HepG2 (cell line): ENCODE results near the gene ASB16. TPM values are rescaled to one million over a fixed set of nuclear protein-coding genes. Genes with fewer than 3 reads are reported as not detected.

Experiments used
- AGO2 ChIP-seq: fragments of 200-400 bp; formaldehyde crosslinking; optimal IDR thresholded peaks from 2 replicates; pipeline ENCODE3; 2017; ENCODE audit warnings: mild to moderate bottlenecking, low read depth, low read length, moderate library complexity
- CEBPB ChIP-seq: IDR thresholded peaks from 2 replicates; pipeline ENCODE4 v1.6.1; 2011; ENCODE audit warnings: low read depth, low read length, improper control_type of control experiment, borderline replicate concordance
- MYNN ChIP-seq: sonication (generic); formaldehyde crosslinking; IDR thresholded peaks from 2 replicates; pipeline ENCODE4 v1.4.0; 2020; ENCODE audit warnings: mild to moderate bottlenecking, low read depth, missing genetic modification reagents
- ONECUT2 ChIP-seq: sonication (generic); formaldehyde crosslinking; IDR thresholded peaks from 2 replicates; pipeline ENCODE4 v1.4.0; 2020; ENCODE audit warnings: missing genetic modification reagents
- RBFOX2 ChIP-seq: fragments of 200-400 bp; formaldehyde crosslinking; IDR thresholded peaks from 2 replicates; pipeline ENCODE4 v1.6.1; 2017; ENCODE audit warnings: low read depth, mild to moderate bottlenecking, low read length
- SATB2 ChIP-seq: sonication (generic); formaldehyde crosslinking; IDR thresholded peaks from 2 replicates; pipeline ENCODE4 v1.5.0; 2020; ENCODE audit warnings: missing genetic modification reagents
- SMC3 ChIP-seq: IDR thresholded peaks from 2 replicates; pipeline ENCODE4 v1.6.1; 2011; ENCODE audit warnings: low read length, improper control_type of control experiment
- ZKSCAN8 ChIP-seq: IDR thresholded peaks from 2 replicates; pipeline ENCODE4 v1.6.1; 2016; ENCODE audit warnings: borderline replicate concordance, missing genetic modification reagents, missing compliant biosample characterization
- ZNF124 ChIP-seq: sonication (generic); formaldehyde crosslinking; IDR thresholded peaks from 2 replicates; pipeline ENCODE4 v1.4.0; 2020; ENCODE audit warnings: missing genetic modification reagents
- ZNF382 ChIP-seq: sonication (generic); formaldehyde crosslinking; IDR thresholded peaks from 2 replicates; pipeline ENCODE4 v1.5.0; 2020; ENCODE audit warnings: missing genetic modification reagents, mild to moderate bottlenecking, borderline replicate concordance
- ZNF850 ChIP-seq: sonication (generic); formaldehyde crosslinking; conservative IDR thresholded peaks from 2 replicates; pipeline ENCODE4 v1.9.0; 2021; ENCODE audit warnings: mild to moderate bottlenecking, missing genetic modification reagents
- polyA plus RNA-seq, 8 experiments: library from polyadenylated mRNA; depleted of rRNA in 3 of 8; stranded (reverse) in 7 of 8; unstranded in 1 of 8; fragments of >200 nt; fragmentation: Illumina TruSeq in 4 of 8; extraction: Trizol in 4 of 8; gene quantifications; 2 replicates each; pipeline versions ENCODE4 v1.2.1 to v1.2.3, GENCODE V29; 2011 to 2016; ENCODE audit warnings: low read depth in 4 of 8, missing spikeins in 1 of 8, mixed read lengths in 1 of 8; ENCODE audit not compliant: insufficient read depth in 1 of 8
- total RNA-seq, 5 experiments: library from RNA; depleted of rRNA; stranded (reverse); fragments of >200 nt; fragmentation: Illumina TruSeq; extraction: Trizol; gene quantifications; 2 replicates each; pipeline ENCODE4 v1.2.3, GENCODE V29; 2016; ENCODE audit warnings: low read depth in 1 of 5
- TF ChIP-seq, protein P1 (sequence below): sonication (generic); formaldehyde crosslinking; IDR thresholded peaks from 2 replicates; pipeline ENCODE4 v1.5.1; 2020; ENCODE audit warnings: mild to moderate bottlenecking, missing genetic modification reagents
- TF ChIP-seq, protein P2 (sequence below): sonication (generic); formaldehyde crosslinking; IDR thresholded peaks from 2 replicates; pipeline ENCODE4 v1.4.0; 2020; ENCODE audit warnings: mild to moderate bottlenecking, missing genetic modification reagents, borderline replicate concordance
- TF ChIP-seq, protein P3 (sequence below): sonication (generic); formaldehyde crosslinking; IDR thresholded peaks from 2 replicates; pipeline ENCODE4 v1.4.0; 2020; ENCODE audit warnings: missing genetic modification reagents, borderline replicate concordance
- TF ChIP-seq, protein P4 (sequence below): sonication (generic); formaldehyde crosslinking; conservative IDR thresholded peaks from 2 replicates; pipeline ENCODE4 v1.4.0; 2020; ENCODE audit warnings: missing genetic modification reagents
- TF ChIP-seq, protein P5 (sequence below): sonication (generic); formaldehyde crosslinking; IDR thresholded peaks from 2 replicates; pipeline ENCODE4 v1.4.0; 2020; ENCODE audit warnings: missing genetic modification reagents, mild to moderate bottlenecking, borderline replicate concordance

ASB16 gene
- total and polyA plus RNA-seq, 2 of the 13 experiments (the other 11 are each of a cell fraction or from before 2014, with no cell fraction given) = 0.07 TPM; not detected in 1

DNA sequence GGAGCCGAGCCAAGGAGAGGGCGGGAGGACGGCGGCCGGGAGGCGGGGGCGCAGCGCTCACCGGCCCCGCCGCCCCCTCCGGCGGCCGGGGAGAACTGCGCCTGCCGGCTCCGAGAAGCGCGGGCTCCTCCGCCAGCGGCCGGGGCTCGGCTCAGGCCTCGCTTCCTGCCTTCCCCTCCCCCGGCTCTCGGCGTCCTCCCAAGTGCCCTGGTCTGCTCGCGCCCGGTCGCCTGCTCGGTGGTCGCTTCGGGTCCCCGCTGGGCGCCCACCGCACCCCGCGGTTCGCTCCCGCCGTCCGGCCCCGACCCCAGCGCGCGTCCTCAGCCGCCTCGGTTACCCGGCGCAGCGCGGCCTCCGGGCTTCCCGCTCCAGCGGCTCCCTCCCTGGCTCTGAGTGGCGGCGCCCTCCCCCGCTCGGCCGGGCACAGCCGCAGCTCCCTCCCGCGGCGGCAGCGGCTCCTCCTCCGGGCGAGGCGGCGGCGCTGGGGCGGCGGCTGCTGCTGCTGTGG, 48.7 kb downstream of the ASB16 start (continued):
- TF ChIP-seq, protein P1, sequence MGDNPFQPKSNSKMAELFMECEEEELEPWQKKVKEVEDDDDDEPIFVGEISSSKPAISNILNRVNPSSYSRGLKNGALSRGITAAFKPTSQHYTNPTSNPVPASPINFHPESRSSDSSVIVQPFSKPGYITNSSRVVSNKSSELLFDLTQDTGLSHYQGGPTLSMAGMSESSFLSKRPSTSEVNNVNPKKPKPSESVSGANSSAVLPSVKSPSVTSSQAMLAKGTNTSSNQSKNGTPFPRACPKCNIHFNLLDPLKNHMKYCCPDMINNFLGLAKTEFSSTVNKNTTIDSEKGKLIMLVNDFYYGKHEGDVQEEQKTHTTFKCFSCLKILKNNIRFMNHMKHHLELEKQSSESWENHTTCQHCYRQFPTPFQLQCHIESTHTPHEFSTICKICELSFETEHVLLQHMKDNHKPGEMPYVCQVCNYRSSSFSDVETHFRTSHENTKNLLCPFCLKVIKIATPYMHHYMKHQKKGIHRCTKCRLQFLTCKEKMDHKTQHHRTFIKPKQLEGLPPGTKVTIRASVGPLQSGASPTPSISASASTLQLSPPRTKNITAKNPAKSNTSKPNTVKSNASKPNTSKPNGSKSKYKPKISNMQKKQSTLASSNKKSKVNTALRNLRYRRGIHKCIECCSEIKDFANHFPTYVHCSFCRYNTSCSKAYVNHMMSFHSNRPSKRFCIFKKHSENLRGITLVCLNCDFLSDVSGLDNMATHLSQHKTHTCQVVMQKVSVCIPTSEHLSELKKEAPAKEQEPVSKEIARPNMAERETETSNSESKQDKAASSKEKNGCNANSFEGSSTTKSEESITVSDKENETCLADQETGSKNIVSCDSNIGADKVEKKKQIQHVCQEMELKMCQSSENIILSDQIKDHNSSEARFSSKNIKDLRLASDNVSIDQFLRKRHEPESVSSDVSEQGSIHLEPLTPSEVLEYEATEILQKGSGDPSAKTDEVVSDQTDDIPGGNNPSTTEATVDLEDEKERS = no peak
- TF ChIP-seq ZKSCAN8 (CRISPR knock-in tag) (no peak), ZNF124 (no peak), ZNF850 (CRISPR knock-in tag) (no peak), RBFOX2 (peak; percentile 81; the same call in 1 of the 2 replicates), SMC3 (no peak), ZNF382 (CRISPR knock-in tag) (no peak), MYNN (CRISPR knock-in tag) (no peak), AGO2 (peak; percentile 90), SATB2 (no peak), ONECUT2 (no peak), CEBPB (no peak)
- TF ChIP-seq, protein P2, sequence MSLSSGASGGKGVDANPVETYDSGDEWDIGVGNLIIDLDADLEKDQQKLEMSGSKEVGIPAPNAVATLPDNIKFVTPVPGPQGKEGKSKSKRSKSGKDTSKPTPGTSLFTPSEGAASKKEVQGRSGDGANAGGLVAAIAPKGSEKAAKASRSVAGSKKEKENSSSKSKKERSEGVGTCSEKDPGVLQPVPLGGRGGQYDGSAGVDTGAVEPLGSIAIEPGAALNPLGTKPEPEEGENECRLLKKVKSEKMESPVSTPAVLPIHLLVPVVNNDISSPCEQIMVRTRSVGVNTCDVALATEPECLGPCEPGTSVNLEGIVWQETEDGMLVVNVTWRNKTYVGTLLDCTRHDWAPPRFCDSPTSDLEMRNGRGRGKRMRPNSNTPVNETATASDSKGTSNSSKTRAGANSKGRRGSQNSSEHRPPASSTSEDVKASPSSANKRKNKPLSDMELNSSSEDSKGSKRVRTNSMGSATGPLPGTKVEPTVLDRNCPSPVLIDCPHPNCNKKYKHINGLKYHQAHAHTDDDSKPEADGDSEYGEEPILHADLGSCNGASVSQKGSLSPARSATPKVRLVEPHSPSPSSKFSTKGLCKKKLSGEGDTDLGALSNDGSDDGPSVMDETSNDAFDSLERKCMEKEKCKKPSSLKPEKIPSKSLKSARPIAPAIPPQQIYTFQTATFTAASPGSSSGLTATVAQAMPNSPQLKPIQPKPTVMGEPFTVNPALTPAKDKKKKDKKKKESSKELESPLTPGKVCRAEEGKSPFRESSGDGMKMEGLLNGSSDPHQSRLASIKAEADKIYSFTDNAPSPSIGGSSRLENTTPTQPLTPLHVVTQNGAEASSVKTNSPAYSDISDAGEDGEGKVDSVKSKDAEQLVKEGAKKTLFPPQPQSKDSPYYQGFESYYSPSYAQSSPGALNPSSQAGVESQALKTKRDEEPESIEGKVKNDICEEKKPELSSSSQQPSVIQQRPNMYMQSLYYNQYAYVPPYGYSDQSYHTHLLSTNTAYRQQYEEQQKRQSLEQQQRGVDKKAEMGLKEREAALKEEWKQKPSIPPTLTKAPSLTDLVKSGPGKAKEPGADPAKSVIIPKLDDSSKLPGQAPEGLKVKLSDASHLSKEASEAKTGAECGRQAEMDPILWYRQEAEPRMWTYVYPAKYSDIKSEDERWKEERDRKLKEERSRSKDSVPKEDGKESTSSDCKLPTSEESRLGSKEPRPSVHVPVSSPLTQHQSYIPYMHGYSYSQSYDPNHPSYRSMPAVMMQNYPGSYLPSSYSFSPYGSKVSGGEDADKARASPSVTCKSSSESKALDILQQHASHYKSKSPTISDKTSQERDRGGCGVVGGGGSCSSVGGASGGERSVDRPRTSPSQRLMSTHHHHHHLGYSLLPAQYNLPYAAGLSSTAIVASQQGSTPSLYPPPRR (CRISPR knock-in tag) = no peak
- TF ChIP-seq, protein P3, sequence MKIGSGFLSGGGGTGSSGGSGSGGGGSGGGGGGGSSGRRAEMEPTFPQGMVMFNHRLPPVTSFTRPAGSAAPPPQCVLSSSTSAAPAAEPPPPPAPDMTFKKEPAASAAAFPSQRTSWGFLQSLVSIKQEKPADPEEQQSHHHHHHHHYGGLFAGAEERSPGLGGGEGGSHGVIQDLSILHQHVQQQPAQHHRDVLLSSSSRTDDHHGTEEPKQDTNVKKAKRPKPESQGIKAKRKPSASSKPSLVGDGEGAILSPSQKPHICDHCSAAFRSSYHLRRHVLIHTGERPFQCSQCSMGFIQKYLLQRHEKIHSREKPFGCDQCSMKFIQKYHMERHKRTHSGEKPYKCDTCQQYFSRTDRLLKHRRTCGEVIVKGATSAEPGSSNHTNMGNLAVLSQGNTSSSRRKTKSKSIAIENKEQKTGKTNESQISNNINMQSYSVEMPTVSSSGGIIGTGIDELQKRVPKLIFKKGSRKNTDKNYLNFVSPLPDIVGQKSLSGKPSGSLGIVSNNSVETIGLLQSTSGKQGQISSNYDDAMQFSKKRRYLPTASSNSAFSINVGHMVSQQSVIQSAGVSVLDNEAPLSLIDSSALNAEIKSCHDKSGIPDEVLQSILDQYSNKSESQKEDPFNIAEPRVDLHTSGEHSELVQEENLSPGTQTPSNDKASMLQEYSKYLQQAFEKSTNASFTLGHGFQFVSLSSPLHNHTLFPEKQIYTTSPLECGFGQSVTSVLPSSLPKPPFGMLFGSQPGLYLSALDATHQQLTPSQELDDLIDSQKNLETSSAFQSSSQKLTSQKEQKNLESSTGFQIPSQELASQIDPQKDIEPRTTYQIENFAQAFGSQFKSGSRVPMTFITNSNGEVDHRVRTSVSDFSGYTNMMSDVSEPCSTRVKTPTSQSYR (CRISPR knock-in tag) = peak; percentile 31; the same call in 1 of the 2 replicates
- TF ChIP-seq, protein P4, sequence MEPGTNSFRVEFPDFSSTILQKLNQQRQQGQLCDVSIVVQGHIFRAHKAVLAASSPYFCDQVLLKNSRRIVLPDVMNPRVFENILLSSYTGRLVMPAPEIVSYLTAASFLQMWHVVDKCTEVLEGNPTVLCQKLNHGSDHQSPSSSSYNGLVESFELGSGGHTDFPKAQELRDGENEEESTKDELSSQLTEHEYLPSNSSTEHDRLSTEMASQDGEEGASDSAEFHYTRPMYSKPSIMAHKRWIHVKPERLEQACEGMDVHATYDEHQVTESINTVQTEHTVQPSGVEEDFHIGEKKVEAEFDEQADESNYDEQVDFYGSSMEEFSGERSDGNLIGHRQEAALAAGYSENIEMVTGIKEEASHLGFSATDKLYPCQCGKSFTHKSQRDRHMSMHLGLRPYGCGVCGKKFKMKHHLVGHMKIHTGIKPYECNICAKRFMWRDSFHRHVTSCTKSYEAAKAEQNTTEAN (CRISPR knock-in tag) = no peak
- TF ChIP-seq, protein P5, sequence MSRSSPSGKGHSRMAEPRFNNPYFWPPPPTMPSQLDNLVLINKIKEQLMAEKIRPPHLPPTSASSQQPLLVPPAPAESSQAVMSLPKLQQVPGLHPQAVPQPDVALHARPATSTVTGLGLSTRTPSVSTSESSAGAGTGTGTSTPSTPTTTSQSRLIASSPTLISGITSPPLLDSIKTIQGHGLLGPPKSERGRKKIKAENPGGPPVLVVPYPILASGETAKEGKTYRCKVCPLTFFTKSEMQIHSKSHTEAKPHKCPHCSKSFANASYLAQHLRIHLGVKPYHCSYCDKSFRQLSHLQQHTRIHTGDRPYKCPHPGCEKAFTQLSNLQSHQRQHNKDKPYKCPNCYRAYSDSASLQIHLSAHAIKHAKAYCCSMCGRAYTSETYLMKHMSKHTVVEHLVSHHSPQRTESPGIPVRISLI (CRISPR knock-in tag) = no peak
